GM18867 (cell line): Measurements from ENCODE around the gene NUAK1.

Source experiments
- ATAC-seq: cut with Tn5 transposase; IDR thresholded peaks from one replicate; pipeline ENCODE4 v1.9.1; 2021; ENCODE audit warnings: mild to moderate bottlenecking, moderate library complexity; ENCODE audit not compliant: unreplicated experiment

NUAK1 gene

GRCh38 chr12:106132175-106133135 lies 6.3 kb downstream of the NUAK1 start:
- ATAC-seq, result no peak

DNA sequence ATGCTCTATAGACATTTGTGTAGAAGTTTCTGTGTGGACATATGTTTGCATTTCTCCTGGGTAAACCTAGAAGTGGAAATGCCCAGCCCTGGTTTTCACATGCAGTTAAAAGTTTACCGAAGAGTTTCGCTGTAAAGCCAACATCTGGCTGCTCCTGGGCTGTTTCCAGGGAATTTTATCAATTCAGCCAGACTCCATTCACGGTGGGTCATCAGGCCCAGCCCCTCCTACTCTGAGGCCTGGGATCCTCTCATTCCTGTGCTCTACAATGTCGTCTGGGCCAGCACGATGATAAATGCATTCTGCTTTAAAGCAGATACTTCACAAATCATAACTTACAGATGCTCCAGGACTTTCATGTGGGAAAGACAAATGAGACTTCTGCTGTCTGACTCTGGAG lies 7.1 kb downstream of the NUAK1 start:
- ATAC-seq, result no peak

- ATAC-seq, result no peak
Observed at GRCh38 chr12:106130474-106131113, 8.2 kb downstream of the NUAK1 start.

DNA sequence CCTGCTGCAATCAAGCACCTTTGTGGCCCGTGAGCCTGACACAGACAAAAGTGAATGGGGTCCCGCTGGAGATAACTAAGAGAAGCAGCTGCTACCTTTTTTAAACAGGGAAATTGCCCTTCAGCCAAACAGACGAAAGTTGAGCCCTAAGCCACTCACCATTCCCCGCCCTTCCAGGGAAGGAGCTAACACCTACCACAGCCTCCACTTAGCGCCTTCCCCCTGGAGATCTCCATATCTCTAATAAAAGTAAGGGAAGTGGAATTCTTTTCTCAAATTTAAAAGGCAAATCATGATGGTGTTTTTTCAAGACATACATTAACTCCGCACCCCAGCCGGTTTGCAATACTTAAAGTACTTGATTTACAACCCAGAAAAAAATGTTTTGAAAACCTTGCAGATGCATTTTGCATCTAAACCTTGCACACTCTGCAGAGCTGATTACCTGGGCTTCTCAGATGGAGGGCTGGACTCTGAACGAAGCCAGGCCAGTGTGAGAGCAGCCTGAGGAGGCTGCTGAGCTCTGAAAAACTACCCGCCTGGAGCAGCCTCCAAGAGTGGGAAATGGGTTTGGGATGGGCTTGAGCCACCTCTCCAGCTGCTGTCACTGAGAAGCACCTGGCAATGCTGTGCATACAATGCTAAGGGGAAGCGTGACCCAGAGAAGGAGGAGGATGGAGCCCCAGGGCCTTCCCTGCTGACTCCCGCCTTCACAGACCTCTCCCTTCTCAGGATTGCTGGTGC lies 10.0 kb downstream of the NUAK1 start:
- no peak for ATAC-seq

DNA sequence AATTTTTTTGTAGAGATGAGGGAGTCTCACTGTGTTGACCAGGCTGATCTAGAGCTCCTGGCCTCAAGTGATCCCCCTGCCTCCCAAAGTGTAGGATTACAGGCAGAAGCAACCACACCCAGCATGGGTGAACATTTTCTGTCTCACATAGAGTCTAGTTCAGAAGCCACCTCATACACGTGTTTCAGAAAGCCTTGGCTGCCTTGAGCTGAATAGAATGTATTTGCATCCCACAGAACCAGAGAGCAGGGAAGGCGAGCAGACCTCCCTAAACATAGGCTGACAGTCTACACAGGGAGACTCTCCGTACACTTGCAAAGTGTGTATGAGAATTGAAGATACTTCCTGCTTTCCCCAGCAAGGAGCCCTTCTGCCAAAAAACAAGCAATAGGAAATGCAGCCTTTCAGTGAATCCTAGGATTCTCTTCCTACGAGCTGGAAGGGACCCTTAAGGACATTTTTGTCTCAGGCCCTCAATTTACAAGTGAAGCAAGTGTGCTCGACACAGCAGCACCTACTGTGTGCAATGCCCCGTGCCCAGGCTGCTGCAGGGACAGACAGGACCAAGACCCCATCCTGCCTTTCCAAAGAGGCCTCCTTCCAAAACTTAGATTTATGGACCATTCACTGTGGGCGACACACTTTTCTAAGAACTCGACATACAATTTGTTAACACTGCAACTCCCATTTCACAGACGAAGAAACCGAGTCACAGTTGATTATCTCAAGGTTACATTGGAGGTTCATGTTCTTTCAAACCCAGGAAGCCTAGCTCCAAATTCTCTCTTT lies 11.2 kb downstream of the NUAK1 start:
- no peak for ATAC-seq

- no peak for ATAC-seq
Observed at GRCh38 chr12:106126441-106127337, 12.1 kb downstream of the NUAK1 start.

GRCh38 chr12:106125351-106126095 lies 13.2 kb downstream of the NUAK1 start:
- ATAC-seq, result no peak

GRCh38 chr12:106123551-106124081 lies 15.1 kb downstream of the NUAK1 start:
- ATAC-seq, result no peak

- no peak for ATAC-seq
Observed at GRCh38 chr12:106123110-106123509, 15.6 kb downstream of the NUAK1 start.

- ATAC-seq, result no peak
Observed at GRCh38 chr12:106122004-106122403, 16.8 kb downstream of the NUAK1 start.

DNA sequence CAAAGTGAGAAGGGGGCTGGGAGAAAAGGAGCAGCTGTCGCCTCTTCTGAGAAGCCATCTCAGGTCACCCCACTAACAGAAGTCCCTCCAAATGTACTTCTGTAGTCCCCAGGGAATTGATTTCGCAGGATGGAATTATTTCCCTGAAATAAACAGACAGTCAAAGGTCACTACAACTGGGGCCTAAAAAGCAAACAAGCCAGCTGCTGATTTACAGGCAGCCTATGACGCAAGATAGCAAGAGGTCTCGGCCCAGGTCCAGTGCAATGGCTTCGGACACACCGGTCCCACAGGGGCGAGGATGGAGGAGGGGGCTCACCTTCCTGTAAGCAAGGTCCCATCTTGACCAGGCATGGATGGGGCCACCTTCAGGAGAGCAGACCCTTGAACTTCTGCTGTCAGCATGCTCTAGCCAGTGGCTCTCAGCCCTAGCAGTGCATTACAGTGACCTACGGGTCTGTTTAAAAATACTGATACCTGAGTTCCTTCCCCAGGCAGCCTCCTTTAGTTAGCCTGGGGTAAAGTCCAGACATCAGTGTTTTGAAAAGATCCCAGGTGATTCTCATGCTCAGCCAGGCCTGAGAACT lies 18.1 kb downstream of the NUAK1 start:
- ATAC-seq, result no peak

DNA sequence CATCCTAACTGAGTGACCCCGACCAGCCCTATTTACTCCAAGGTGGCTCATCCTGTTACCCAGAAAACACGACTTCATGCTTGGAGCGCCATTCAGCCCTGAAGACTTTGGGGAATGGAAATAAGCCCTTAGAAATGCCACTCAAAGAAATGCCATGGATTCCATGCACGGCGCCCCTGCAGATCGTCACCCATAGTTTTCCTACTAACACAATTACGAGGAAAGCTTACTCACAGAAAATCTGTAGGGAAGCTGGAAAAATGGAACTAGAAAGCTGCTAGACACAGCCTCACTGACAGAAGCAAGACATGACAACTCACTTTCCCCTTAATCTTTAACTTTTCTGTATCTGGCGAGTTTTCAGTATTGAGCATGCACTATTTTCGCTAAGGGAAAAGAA lies 19.5 kb downstream of the NUAK1 start:
- ATAC-seq, result no peak

- no peak for ATAC-seq
Observed at GRCh38 chr12:106118381-106119130, 20.2 kb downstream of the NUAK1 start.

DNA sequence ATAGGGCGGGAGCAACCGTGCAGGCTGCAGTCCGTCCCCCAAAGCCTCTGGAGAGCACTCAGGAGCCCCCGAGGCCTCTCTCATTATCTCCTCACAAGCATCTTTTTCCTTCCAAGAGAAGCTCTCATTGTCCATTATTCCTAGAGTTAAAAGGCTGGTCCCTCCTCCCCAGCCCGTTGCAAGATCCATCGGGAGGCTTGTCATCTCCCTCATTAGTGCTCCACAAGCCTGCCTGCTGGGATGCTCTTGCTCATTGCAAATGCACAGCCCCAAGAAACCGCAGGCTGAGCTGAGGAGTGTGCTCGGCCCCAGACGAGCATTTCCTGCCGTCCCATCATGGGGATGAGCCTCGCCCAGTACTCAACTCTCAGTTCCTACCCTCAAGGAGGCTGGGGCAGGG lies 23.3 kb downstream of the NUAK1 start:
- no peak for ATAC-seq

- no peak for ATAC-seq
Observed at GRCh38 chr12:106114447-106115068, 24.2 kb downstream of the NUAK1 start.

GRCh38 chr12:106113824-106114446 lies 24.8 kb downstream of the NUAK1 start:
- no peak for ATAC-seq

DNA sequence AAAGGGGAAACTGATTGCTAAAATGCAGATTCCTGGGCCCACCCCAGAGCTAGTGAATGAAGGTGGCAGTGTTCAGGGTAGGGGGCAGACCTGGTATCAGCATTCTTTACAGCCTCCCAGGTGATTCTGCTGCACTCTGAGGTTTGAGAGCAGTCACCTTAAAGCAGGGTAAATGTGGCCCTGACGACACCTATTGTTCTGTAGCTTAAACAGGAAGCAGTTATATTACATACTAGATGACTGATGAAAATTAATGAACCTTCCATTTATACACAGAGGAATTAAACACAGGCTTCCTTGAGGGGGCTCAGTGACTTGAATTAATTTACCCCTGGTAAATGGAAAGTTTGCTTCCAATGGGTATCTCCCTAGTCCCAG lies 25.3 kb downstream of the NUAK1 start:
- peak; percentile 24 for ATAC-seq
